NCI-H1436 (cell line): ENCODE data around the gene MSRB2.
A peak's percentile ranks its signal among the peaks of the same experiment; 100 is the strongest.
"Not testable (repeated sequence)": the region's sequence is repeated elsewhere in the genome, so short reads cannot be mapped to it uniquely, and the experiment has no call there.

ENCODE experiments used
- DNase-seq: peaks from one replicate; lab custom pipeline; 2025; lab: John Stamatoyannopoulos, UW

The MSRB2 gene

DNA sequence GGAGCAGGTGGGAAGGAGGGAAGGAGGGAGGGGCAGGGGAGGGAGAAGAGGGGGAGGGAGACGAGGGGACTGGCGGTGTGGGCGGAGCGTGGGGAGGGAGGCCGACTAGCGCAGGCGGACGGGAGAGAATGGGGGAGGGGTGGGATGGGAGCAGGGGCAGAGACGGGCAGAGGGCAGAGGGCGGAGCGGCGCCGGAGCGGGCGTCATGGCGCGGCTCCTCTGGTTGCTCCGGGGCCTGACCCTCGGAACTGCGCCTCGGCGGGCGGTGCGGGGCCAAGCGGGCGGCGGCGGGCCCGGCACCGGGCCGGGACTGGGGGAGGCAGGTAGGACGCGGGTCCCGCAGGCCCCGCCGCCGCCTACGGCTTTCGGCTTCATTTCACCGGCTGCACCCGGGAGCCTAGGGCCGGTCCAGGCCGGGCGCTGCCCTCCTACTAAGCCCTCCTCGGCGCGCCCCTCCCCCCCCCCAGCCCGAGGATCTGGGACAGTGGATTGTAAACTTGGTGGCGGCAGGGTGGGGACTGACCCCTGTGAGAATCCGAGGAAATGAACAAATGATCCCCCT, at the start of gene MSRB2:
Gene MSRB2, plus strand, starts transcription at position 176 of the 562 bp plus-strand sequence. Its CDS starts 30 bp downstream, at position 206.
- DNase-seq = peak; percentile 94

GRCh38 chr10:23046027-23046426, 49.4 kb upstream of the MSRB2 start:
- DNase-seq = no peak

DNA sequence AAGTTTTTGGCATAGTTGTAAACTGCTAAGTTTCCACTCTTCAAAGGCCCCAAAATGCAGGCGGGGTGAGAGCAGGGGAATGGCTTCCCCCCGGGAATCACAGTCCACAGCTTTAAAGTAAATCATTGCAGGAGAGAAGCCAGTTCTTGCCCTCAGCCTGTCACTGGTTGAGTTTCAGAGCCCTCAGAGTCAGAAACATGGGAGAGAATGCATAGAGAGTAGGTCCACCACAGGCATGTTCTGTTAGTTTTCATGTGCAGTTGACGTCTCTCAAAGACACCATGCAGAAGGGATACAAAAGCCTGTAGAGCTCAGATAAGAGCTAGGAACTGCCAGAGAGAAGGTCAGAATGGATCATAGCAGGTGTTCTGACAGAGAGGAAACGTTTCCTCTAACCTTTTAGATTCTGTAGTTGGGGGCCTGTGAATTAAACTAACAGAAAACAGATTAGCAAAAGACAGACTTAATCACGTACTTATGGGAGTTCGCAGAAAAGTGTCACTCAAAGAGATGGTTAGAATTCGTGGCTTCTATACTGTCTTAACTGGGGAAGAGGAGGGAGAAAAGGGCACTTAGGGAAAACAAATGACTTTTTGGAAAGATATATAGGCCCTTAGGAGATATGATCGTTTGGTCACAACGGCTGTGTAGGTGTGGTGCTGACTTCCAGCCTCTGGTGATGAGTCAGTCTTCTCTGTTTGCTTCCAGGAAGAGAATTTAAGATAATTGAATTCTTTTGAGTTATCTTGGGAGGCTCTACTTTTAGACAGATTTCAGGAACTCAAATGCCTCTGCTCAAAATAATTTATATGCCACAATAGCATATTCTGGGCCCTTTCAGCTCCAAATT, 48.0 kb upstream of the MSRB2 start:
- DNase-seq = no peak

DNA sequence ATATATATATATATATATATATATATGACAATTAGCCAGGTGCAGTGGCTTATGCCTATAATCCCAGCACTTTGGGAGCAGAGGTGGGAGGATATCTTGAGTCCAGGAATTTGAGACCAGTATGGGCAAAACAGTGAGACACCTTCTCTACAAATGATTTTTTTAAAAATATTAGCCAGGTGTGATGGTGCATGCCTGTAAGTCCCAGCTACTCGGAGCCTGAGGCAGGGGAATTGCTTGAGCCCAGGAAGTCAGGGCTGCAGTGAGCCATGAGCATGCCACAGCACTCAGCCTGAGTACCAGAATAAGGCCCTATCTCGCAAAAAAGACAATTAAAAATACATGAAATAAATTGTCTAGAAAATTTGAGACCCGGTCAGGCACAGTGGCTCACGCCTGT, 47.2 kb upstream of the MSRB2 start:
- DNase-seq = no peak

GRCh38 chr10:23051278-23051677, 44.1 kb upstream of the MSRB2 start:
- DNase-seq = no peak

- DNase-seq = no peak
These were observed 43.5 kb upstream of the MSRB2 start for GRCh38 chr10:23051855-23052331.

GRCh38 chr10:23053036-23053435, 42.3 kb upstream of the MSRB2 start:
- no peak for DNase-seq

- DNase-seq = no peak
These were observed 39.8 kb upstream of the MSRB2 start for GRCh38 chr10:23055424-23056185.

DNA sequence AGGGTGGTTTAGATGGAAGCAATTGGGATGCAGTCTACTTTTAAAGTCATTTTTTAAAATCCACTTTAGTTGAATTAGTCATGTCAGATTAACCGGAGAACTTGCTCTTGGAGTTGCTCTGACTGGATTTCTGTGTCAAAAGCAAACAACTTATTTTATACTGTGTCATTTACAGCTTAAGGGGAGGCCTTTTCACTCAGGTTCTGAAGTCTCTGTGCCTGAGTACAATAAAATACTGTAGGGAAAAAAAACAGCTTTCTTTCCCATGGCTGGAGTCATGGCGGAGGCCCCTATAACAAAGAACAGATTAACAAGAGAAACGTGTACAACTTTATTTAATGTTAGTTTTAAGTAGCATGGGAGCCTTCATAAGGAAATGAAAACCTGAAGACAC, 39.2 kb upstream of the MSRB2 start:
- DNase-seq = no peak

DNA sequence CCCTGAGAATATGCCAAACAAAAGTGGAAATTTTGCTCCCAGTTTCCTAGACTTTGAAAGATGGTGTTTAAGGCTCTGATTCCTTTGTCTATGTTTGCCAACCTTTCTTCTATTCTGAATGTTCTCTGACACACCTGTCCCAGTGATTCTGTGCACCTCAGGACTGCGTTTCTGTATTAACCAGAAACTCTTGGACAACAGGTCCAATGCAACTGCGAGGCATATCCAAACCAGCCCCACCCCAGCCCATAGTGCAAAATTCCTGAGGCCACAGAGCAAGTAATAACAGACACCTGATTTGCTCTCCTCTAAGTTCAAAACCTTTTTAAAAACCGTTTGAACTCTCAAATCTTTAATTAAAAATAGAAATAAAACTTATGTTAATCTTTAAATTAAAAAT, 37.0 kb upstream of the MSRB2 start:
- DNase-seq = no peak

GRCh38 chr10:23060918-23061317, 34.5 kb upstream of the MSRB2 start:
- DNase-seq = no peak

GRCh38 chr10:23063045-23063972, 32.1 kb upstream of the MSRB2 start:
- DNase-seq = no peak

GRCh38 chr10:23063973-23064812, 31.2 kb upstream of the MSRB2 start:
- no peak for DNase-seq

DNA sequence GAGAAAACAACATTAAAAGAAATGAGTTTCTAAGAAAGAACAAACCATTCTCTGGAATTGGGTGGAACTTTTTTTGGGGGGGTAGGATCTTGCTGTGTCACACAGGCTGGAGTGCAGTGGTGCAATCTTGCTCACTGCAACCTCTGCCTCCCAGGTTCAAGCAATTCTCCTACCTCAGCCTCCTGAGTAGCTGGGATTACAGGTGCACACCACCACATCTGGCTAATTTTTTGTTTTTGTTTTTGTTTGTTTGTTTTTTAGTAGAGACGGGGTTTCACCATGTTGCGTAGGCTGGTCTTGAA, 30.6 kb upstream of the MSRB2 start:
- DNase-seq = not testable (repeated sequence)

- DNase-seq = no peak
These were observed 30.0 kb upstream of the MSRB2 start for GRCh38 chr10:23065181-23065948.

DNA sequence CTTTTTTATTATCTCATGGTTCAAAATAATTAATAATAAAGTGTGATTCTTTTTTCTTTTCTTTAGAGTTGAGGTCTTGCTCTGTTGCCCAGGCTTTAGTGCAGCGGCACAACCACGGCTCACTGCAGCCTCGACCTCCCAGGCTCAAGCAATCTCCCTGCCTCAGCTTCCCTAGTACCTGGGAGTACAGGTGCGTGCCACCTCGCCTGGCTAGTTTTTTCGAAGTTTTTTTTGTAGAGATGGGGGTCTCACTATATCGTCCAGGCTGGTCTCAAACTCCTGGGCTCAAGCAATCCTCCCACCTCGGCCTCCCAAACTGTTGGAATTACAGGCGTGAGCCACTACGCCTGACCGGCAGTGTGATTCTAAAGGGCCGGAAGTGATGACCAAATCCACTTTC, 28.0 kb upstream of the MSRB2 start:
- DNase-seq = no peak

- peak; percentile 68 for DNase-seq
These were observed 27.2 kb upstream of the MSRB2 start for GRCh38 chr10:23067939-23068775.

- no peak for DNase-seq
These were observed 26.2 kb upstream of the MSRB2 start for GRCh38 chr10:23069019-23069815.
